Measurements from ENCODE around the gene ZNF516. TPM values are rescaled to one million over a fixed set of nuclear protein-coding genes. Genes with fewer than 3 reads are reported as not detected.
A peak's percentile ranks its signal among the peaks of the same experiment; 100 is the strongest.

Gene ZNF516
- total and polyA plus RNA-seq, 2 of the 13 experiments (the other 11 are each of a cell fraction or from before 2014, with no cell fraction given) = 16.6 to 18.7 TPM

GRCh38 chr18:76351961-76352581, 143.0 kb downstream of the ZNF516 start (continued):
- TF ChIP-seq ZNF512 (CRISPR knock-in tag; IDR thresholded peaks at IDR 0.05) (no peak), NFKBIZ (CRISPR knock-in tag; IDR thresholded peaks at IDR 0.05) (no peak), GZF1 (CRISPR knock-in tag; IDR thresholded peaks at IDR 0.05) (no peak), ZNF672 (CRISPR knock-in tag; IDR thresholded peaks at IDR 0.05) (no peak), BATF2 (CRISPR knock-in tag; IDR thresholded peaks at IDR 0.05) (no peak), KDM2A (CRISPR knock-in tag; IDR thresholded peaks at IDR 0.05; ENCODE audit: borderline replicate concordance, low read depth) (peak; percentile 91), HNRNPLL (IDR thresholded peaks at IDR 0.05; ENCODE audit: low read depth, low read length, poor library complexity, severe bottlenecking) (no peak), ZBTB40 (IDR thresholded peaks at IDR 0.05) (no peak), ZBTB40 (CRISPR knock-in tag; IDR thresholded peaks at IDR 0.05) (no peak), IRX3 (CRISPR knock-in tag; IDR thresholded peaks at IDR 0.05; ENCODE audit: borderline replicate concordance, low read depth) (no peak), PLRG1 (conservative IDR thresholded peaks at IDR 0.05) (no peak), ZNF891 (CRISPR knock-in tag; IDR thresholded peaks at IDR 0.05) (no peak), MLLT10 (CRISPR knock-in tag; IDR thresholded peaks at IDR 0.05) (no peak), WIZ (CRISPR knock-in tag; IDR thresholded peaks at IDR 0.05) (no peak), ZNF567 (CRISPR knock-in tag; IDR thresholded peaks at IDR 0.05; ENCODE audit: borderline replicate concordance) (no peak), ZBTB8A (CRISPR knock-in tag; IDR thresholded peaks at IDR 0.05; ENCODE audit: borderline replicate concordance, low read depth) (no peak), GFI1 (CRISPR knock-in tag; IDR thresholded peaks at IDR 0.05; ENCODE audit: borderline replicate concordance) (no peak), HNRNPK (IDR thresholded peaks at IDR 0.05; ENCODE audit: low read depth, low read length, poor library complexity, severe bottlenecking) (no peak), EHMT2 (IDR thresholded peaks at IDR 0.05; ENCODE audit: borderline replicate concordance, low read depth, low read length) (no peak)
